Measurements from ENCODE around the gene ALDH16A1.
A peak's percentile ranks its signal among the peaks of the same experiment; 100 is the strongest.

- TF ChIP-seq CTCF (IDR thresholded peaks at IDR 0.05 in 8 of 11, conservative IDR thresholded peaks at IDR 0.05 in 3 of 11) (peak in 1 of 11 experiments; percentile 20), POLR2A (IDR thresholded peaks at IDR 0.05) (no peak), POLR2AphosphoS5 (IDR thresholded peaks at IDR 0.05) (no peak)
Measured at GRCh38 chr19:49432141-49433073, 20.6 kb upstream of the ALDH16A1 start.
